Measurements from ENCODE around the gene THSD7B. TPM values are rescaled to one million over a fixed set of nuclear protein-coding genes. Genes with fewer than 3 reads are reported as not detected.
A peak's percentile ranks its signal among the peaks of the same experiment; 100 is the strongest.

Gene THSD7B
- total and polyA plus RNA-seq, 2 of the 13 experiments (the other 11 are each of a cell fraction or from before 2014, with no cell fraction given): 0.02 TPM; not detected in 1

DNA sequence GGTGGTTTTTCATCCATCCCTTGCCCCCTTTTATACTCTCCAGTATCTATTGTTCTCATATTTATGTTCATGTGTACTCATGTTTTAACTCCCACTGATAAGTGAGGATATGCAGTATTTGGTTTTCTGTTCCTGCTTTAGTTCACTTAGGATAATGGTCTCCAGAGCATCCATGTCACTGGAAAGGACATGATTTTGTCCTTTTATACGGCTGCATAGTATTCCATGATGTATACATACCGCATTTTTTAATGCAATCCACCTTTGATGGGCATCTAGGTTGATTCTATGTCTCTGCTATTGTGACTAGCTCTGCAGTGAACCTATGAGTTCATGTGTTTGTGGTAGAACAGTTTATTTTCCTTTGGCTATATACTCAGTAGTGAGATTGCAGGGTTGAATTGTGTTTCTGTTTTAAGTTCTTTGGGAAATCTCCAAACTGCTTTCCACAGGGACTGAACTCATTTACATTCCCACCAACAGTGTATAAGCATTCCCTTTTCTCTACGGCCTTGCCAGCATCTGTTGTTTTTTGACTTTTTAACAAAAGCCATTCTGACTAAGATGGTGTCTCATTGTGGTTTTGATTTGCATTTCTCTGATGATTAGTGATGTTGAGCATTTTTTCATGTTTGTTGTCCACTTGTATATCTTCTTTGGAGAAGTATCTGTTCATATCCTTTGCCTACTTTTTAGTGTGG, 420.2 kb downstream of the THSD7B start:
- ATAC-seq (no peak), DNase-seq (ENCODE audit: low spot score) (no peak), FAIRE-seq (no peak)
- H3K4me1 ChIP-seq (ENCODE audit: insufficient read depth, low read length): no peaks in the 10 kb centered on the region
- TF ChIP-seq, protein P1, sequence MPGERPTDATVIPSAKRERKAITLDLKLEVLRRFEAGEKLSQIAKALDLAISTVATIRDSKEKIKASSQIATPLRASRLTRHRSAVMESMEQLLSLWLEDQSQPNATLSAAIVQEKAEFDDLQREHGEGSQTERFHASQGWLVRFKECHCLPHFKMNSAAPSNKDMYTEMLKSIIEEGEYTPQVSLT (CRISPR knock-in tag; IDR thresholded peaks at IDR 0.05; ENCODE audit: borderline replicate concordance, low read depth): no peak
- TF ChIP-seq ZNF569 (CRISPR knock-in tag; IDR thresholded peaks at IDR 0.05; ENCODE audit: borderline replicate concordance) (no peak), ZNF260 (CRISPR knock-in tag; IDR thresholded peaks at IDR 0.05; ENCODE audit: borderline replicate concordance, low read depth) (peak; percentile 99), SMAD9 (CRISPR knock-in tag; IDR thresholded peaks at IDR 0.05) (no peak), KLF6 (CRISPR knock-in tag; IDR thresholded peaks at IDR 0.05) (no peak)
- in situ Hi-C loops (cut with HindIII; ENCODE audit: extremely low pct_ligation_motif_present, low pct_unique_long_range_greater_than_20kb): no loop called here
- CTCF ChIA-PET (ENCODE audit: low intra/inter-chr PET ratio, low total read pairs): no interaction called here
- H2AFZ ChIP-seq (ENCODE audit: low read length): no peak overlapping the region
- H3K36me3 ChIP-seq (replicated peaks in 1 of 2; ENCODE audit: control insufficient read depth in 1 of 2, insufficient read depth in 2 of 2, low read length in 2 of 2): no peaks in the 10 kb centered on the region
- no peak overlapping the region for H3K27ac ChIP-seq (ENCODE audit: extremely low read length, insufficient read depth, low read length)
- no TSS peak for BruUV-seq (replicated peaks)
- no peaks in the 10 kb centered on the region for H3K79me2 ChIP-seq (ENCODE audit: insufficient read depth, low read length)
- no peak overlapping the region for H3K4me2 ChIP-seq (ENCODE audit: low read depth, low read length)
- no peaks in the 10 kb centered on the region for H4K20me1 ChIP-seq (ENCODE audit: insufficient read depth, low read length)
- intact Hi-C loops (cut with micrococcal nuclease; ENCODE audit: unreplicated experiment): no loop called here
- POLR2A ChIA-PET: no interaction called here
- no peaks in the 10 kb centered on the region for H3K9me3 ChIP-seq (ENCODE audit: low read length)
- 25% methylated on average over 3 of the region's 3 CpGs for WGBS (ENCODE audit: low lambda C conversion rate)
- H3K27me3 ChIP-seq (ENCODE audit: control insufficient read depth in 1 of 2, insufficient read depth in 2 of 2, low read length in 2 of 2): no peaks in the 10 kb centered on the region
- H3K4me3 ChIP-seq (replicated peaks in 1 of 3; ENCODE audit: insufficient read depth in 1 of 3, low read depth in 2 of 3, low read length in 3 of 3): no peak overlapping the region
- H3K9ac ChIP-seq (ENCODE audit: insufficient read depth, low read depth, low read length): no peak overlapping the region

DNA sequence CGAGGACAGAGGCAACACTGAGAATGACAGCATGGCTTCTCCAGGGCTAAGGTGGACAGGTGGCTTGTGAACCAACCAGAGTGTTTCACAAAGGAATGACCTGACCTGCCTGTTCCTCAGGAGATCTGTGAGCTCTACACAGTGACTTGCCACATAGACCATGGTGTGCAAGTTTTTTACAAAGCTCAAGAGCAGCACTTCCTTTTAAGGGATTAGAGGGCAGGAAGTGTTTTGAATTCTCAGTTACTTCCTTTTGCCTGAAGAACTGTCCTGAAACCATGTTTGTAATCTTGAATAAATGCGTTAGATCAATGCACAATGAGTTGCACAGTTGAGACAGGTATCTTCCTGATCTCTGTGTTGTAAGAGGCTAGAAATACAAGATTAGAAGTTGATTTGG, 421.9 kb downstream of the THSD7B start:
- Histone ChIP-seq H3K9me3 (ENCODE audit: low read length) (no peaks in the 10 kb centered on the region), H3K27me3 (ENCODE audit: control insufficient read depth in 1 of 2, insufficient read depth in 2 of 2, low read length in 2 of 2) (no peaks in the 10 kb centered on the region), H3K4me1 (ENCODE audit: insufficient read depth, low read length) (no peaks in the 10 kb centered on the region), H3K4me2 (ENCODE audit: low read depth, low read length) (no peak overlapping the region), H2AFZ (ENCODE audit: low read length) (no peak overlapping the region), H4K20me1 (ENCODE audit: insufficient read depth, low read length) (no peaks in the 10 kb centered on the region), H3K4me3 (replicated peaks in 1 of 3; ENCODE audit: insufficient read depth in 1 of 3, low read depth in 2 of 3, low read length in 3 of 3) (no peak overlapping the region), H3K79me2 (ENCODE audit: insufficient read depth, low read length) (no peaks in the 10 kb centered on the region), H3K36me3 (replicated peaks in 1 of 2; ENCODE audit: control insufficient read depth in 1 of 2, insufficient read depth in 2 of 2, low read length in 2 of 2) (no peaks in the 10 kb centered on the region), H3K9ac (ENCODE audit: insufficient read depth, low read depth, low read length) (no peak overlapping the region), H3K27ac (ENCODE audit: extremely low read length, insufficient read depth, low read length) (no peak overlapping the region)
- BruUV-seq (replicated peaks): no TSS peak
- ChIA-PET CTCF (ENCODE audit: low intra/inter-chr PET ratio, low total read pairs) (no interaction called here), POLR2A (no interaction called here)
- TF ChIP-seq LCORL (IDR thresholded peaks at IDR 0.05): no peak
- TF ChIP-seq LCORL (CRISPR knock-in tag; IDR thresholded peaks at IDR 0.05): no peak
- TF ChIP-seq, protein P2, sequence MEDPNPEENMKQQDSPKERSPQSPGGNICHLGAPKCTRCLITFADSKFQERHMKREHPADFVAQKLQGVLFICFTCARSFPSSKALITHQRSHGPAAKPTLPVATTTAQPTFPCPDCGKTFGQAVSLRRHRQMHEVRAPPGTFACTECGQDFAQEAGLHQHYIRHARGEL (CRISPR knock-in tag; IDR thresholded peaks at IDR 0.05): no peak
- no peak for TF ChIP-seq ZZZ3 (CRISPR knock-in tag; IDR thresholded peaks at IDR 0.05; ENCODE audit: borderline replicate concordance)
- TF ChIP-seq SALL2 (CRISPR knock-in tag; IDR thresholded peaks at IDR 0.05): no peak
- TF ChIP-seq, protein P3, sequence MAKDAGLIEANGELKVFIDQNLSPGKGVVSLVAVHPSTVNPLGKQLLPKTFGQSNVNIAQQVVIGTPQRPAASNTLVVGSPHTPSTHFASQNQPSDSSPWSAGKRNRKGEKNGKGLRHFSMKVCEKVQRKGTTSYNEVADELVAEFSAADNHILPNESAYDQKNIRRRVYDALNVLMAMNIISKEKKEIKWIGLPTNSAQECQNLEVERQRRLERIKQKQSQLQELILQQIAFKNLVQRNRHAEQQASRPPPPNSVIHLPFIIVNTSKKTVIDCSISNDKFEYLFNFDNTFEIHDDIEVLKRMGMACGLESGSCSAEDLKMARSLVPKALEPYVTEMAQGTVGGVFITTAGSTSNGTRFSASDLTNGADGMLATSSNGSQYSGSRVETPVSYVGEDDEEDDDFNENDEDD (CRISPR knock-in tag; IDR thresholded peaks at IDR 0.05; ENCODE audit: borderline replicate concordance): no peak
- no peak for TF ChIP-seq KDM5A (IDR thresholded peaks at IDR 0.05; ENCODE audit: borderline replicate concordance, low read length)
- ATAC-seq (no peak), FAIRE-seq (no peak), DNase-seq (ENCODE audit: low spot score) (no peak)
- intact Hi-C loops (cut with micrococcal nuclease; ENCODE audit: unreplicated experiment): no loop called here
- in situ Hi-C loops (cut with HindIII; ENCODE audit: extremely low pct_ligation_motif_present, low pct_unique_long_range_greater_than_20kb): no loop called here
- WGBS (ENCODE audit: low lambda C conversion rate): 18% methylated on average over 2 of the region's 2 CpGs

All from HepG2 (cell line).